ENCODE measurements around the gene FAM83G. TPM values are rescaled to one million over a fixed set of nuclear protein-coding genes. Genes with fewer than 3 reads are reported as not detected.

The FAM83G gene
- total and polyA plus RNA-seq, 2 donors (not counting 3 experiments of a cell fraction or from before 2014, with no cell fraction given) = 7.0 to 10.9 TPM

GRCh38 chr17:19013806-19014627 is 9.5 kb upstream of the FAM83G start:
- Histone ChIP-seq H3K9ac (replicated peaks; ENCODE audit: extremely low read depth, insufficient read depth, low read length) (no peak overlapping the region), H3K79me2 (ENCODE audit: control insufficient read depth, insufficient read depth, low read length) (no peaks in the 10 kb centered on the region), H3K9me1 (replicated peaks; ENCODE audit: control insufficient read depth, extremely low read depth, insufficient read depth, low read length) (no peaks in the 10 kb centered on the region), H3K4me1 (ENCODE audit: control insufficient read depth, extremely low read depth, insufficient read depth, low read length) (peaks cover 2% of the 10 kb centered on the region), H2AFZ (ENCODE audit: low read depth, low read length) (no peak overlapping the region), H3K27me3 (ENCODE audit: control insufficient read depth in 2 of 2, insufficient read depth in 2 of 2, low read length in 2 of 2) (no peaks in the 10 kb centered on the region), H3K9me3 (replicated peaks; ENCODE audit: control insufficient read depth, insufficient read depth, low read length) (no peaks in the 10 kb centered on the region), H3K36me3 (ENCODE audit: control insufficient read depth in 2 of 2, extremely low read depth in 1 of 2, insufficient read depth in 2 of 2, low read length in 2 of 2) (no peaks in the 10 kb centered on the region), H3K27ac (ENCODE audit: insufficient read depth, low read depth, low read length) (no peak overlapping the region), H3K4me3 (replicated peaks in 1 of 3; ENCODE audit: insufficient read depth in 1 of 3, low read depth in 1 of 3, low read length in 3 of 3) (no peak overlapping the region), H3K4me2 (ENCODE audit: insufficient read depth, low read length) (no peak overlapping the region), H4K20me1 (replicated peaks; ENCODE audit: control insufficient read depth, extremely low read depth, insufficient read depth, low read length) (no peaks in the 10 kb centered on the region)
- TF ChIP-seq GATA2 (IDR thresholded peaks at IDR 0.05; ENCODE audit: insufficient read depth, insufficient read length, low read depth, low read length) (no peak), POLR2AphosphoS5 (IDR thresholded peaks at IDR 0.05; ENCODE audit: insufficient read depth, low read depth, low read length) (no peak), MAX (IDR thresholded peaks at IDR 0.05; ENCODE audit: insufficient read depth, insufficient read length) (no peak), MYC (IDR thresholded peaks at IDR 0.05; ENCODE audit: low read depth, low read length) (no peak), CTCF (IDR thresholded peaks at IDR 0.05; ENCODE audit: extremely low read depth in 1 of 2, insufficient read depth in 1 of 2, low read depth in 1 of 2, low read length in 2 of 2) (no peak), FOS (IDR thresholded peaks at IDR 0.05; ENCODE audit: borderline replicate concordance, insufficient read depth, low read length) (no peak), JUN (IDR thresholded peaks at IDR 0.05; ENCODE audit: borderline replicate concordance, insufficient read depth, insufficient read length, low read depth) (no peak), EZH2 (IDR thresholded peaks at IDR 0.05; ENCODE audit: borderline replicate concordance, low read depth, low read length, severe bottlenecking) (no peak), POLR2A (IDR thresholded peaks at IDR 0.05; ENCODE audit: low read depth, low read length) (no peak)
- FAIRE-seq (no peak), DNase-seq (ENCODE audit: low read depth, low spot score) (no peak)
- intact Hi-C loops (cut with micrococcal nuclease) (no loop called here), dilution Hi-C loops (cut with MboI; ENCODE audit: extremely low pct_ligation_motif_present, low sequenced_read_pairs) (no loop called here)
- POLR2A ChIA-PET = no interaction called here
- CTCF ChIA-PET = interaction anchor here (0.6 to 1.8 kb wide), 2 partner anchors 53 kb away, joined by 3 to 8 read pairs; no protein-coding TSS in a partner anchor
- no TSS peak for BruUV-seq (replicated peaks)

Data from endothelial cell of umbilical vein (primary cell).